ENCODE results near the gene GLDC. TPM values are rescaled to one million over a fixed set of nuclear protein-coding genes. Genes with fewer than 3 reads are reported as not detected.

Gene GLDC
- total and polyA plus RNA-seq, 4 donors: 0.10 to 1.5 (median 0.74) TPM

GRCh38 chr9:6641961-6642360 lies 3.6 kb downstream of the GLDC start:
- Histone ChIP-seq H3K9me3 (ENCODE audit: control insufficient read depth in 4 of 4, insufficient read depth in 3 of 4, low read length in 3 of 4) (peaks cover 0 to 4% (median 0%) of the 10 kb centered on the region in 4 donors), H3K36me3 (ENCODE audit: control insufficient read depth in 4 of 4, insufficient read depth in 4 of 4, low read length in 4 of 4) (no peaks in the 10 kb centered on the region), H3K27me3 (ENCODE audit: control insufficient read depth in 3 of 3, insufficient read depth in 3 of 3, low read length in 2 of 3) (peaks cover 15 to 36% (median 35%) of the 10 kb centered on the region in 3 donors), H3K9ac (ENCODE audit: insufficient read depth in 1 of 2, low read length in 2 of 2) (no peak overlapping the region), H3K4me3 (no peak overlapping the region), H3K4me1 (ENCODE audit: control insufficient read depth in 5 of 5, insufficient read depth in 5 of 5, low read length in 5 of 5) (peaks cover 0 to 11% (median 6%) of the 10 kb centered on the region in 5 donors), H3K27ac (ENCODE audit: low read depth in 1 of 2, low read length in 1 of 2) (no peak overlapping the region)
- TF ChIP-seq CTCF (IDR thresholded peaks at IDR 0.05; ENCODE audit: control extremely low read depth, extremely low read depth): no peak
- DNase-seq (no peak), ATAC-seq (ENCODE audit: insufficient read depth, low FRiP score) (no peak)
- 82 to 90% methylated on average over 2 of the region's 2 CpGs for WGBS, 2 donors

GRCh38 chr9:6641561-6641960 lies 4.0 kb downstream of the GLDC start:
- peaks cover 15 to 33% (median 32%) of the 10 kb centered on the region in 3 donors for H3K27me3 ChIP-seq (ENCODE audit: control insufficient read depth in 3 of 3, insufficient read depth in 3 of 3, low read length in 2 of 3)
- no peak overlapping the region for H3K27ac ChIP-seq (ENCODE audit: low read depth in 1 of 2, low read length in 1 of 2)
- H3K4me1 ChIP-seq (ENCODE audit: control insufficient read depth in 5 of 5, insufficient read depth in 5 of 5, low read length in 5 of 5): peaks cover 0 to 11% (median 6%) of the 10 kb centered on the region in 5 donors
- H3K9ac ChIP-seq (ENCODE audit: insufficient read depth in 1 of 2, low read length in 2 of 2): no peak overlapping the region
- 67 to 75% methylated on average over 2 of the region's 2 CpGs for WGBS, 2 donors
- H3K36me3 ChIP-seq (ENCODE audit: control insufficient read depth in 4 of 4, insufficient read depth in 4 of 4, low read length in 4 of 4): no peaks in the 10 kb centered on the region
- H3K9me3 ChIP-seq (ENCODE audit: control insufficient read depth in 4 of 4, insufficient read depth in 3 of 4, low read length in 3 of 4): peaks cover 0 to 4% (median 0%) of the 10 kb centered on the region in 4 donors
- TF ChIP-seq CTCF (IDR thresholded peaks at IDR 0.05; ENCODE audit: control extremely low read depth, extremely low read depth): no peak
- ATAC-seq (ENCODE audit: insufficient read depth, low FRiP score) (no peak), DNase-seq (no peak)
- H3K4me3 ChIP-seq: no peak overlapping the region

DNA sequence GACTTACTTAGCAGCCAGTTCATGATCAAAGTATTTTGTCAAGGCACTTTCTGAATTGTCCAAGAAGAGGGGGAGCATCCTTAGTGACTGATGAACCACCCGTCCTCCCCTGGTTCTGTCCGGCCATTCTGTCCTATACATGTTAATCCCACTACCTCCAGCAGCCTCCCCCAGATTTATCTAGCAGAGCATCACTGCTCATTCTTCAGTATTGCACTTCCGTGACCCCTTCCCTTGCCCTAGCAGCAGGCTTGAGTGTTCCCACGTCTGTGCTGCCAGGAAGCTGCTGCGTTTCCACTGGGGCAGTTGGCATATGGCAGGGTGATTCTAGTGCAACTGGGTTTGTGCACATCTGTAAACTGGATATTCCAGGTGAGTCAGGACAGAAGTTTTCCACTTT lies 4.5 kb downstream of the GLDC start:
- Histone ChIP-seq H3K27me3 (ENCODE audit: control insufficient read depth in 3 of 3, insufficient read depth in 3 of 3, low read length in 2 of 3) (peaks cover 15 to 28% (median 27%) of the 10 kb centered on the region in 3 donors), H3K4me3 (no peak overlapping the region)
- WGBS, 2 donors: 71 to 85% methylated on average over 5 of the region's 5 CpGs

More for the DNA sequence above, 4.5 kb downstream of the GLDC start:
- Histone ChIP-seq H3K4me1 (ENCODE audit: control insufficient read depth in 5 of 5, insufficient read depth in 5 of 5, low read length in 5 of 5) (peaks cover 0 to 11% (median 6%) of the 10 kb centered on the region in 5 donors), H3K36me3 (ENCODE audit: control insufficient read depth in 4 of 4, insufficient read depth in 4 of 4, low read length in 4 of 4) (no peaks in the 10 kb centered on the region), H3K9ac (ENCODE audit: insufficient read depth in 1 of 2, low read length in 2 of 2) (no peak overlapping the region), H3K27ac (ENCODE audit: low read depth in 1 of 2, low read length in 1 of 2) (no peak overlapping the region), H3K9me3 (ENCODE audit: control insufficient read depth in 4 of 4, insufficient read depth in 3 of 4, low read length in 3 of 4) (peaks cover 0 to 4% (median 0%) of the 10 kb centered on the region in 4 donors)
- DNase-seq (no peak), ATAC-seq (ENCODE audit: insufficient read depth, low FRiP score) (no peak)
- no peak for TF ChIP-seq CTCF (IDR thresholded peaks at IDR 0.05; ENCODE audit: control extremely low read depth, extremely low read depth)
